GM18502 (cell line): ENCODE results near the gene TMEM270.

Experiments
- ATAC-seq: cut with Tn5 transposase; IDR thresholded peaks from one replicate; pipeline ENCODE4 v1.9.1; 2021; ENCODE audit warnings: mild to moderate bottlenecking; ENCODE audit not compliant: unreplicated experiment, poor library complexity

TMEM270 gene

DNA sequence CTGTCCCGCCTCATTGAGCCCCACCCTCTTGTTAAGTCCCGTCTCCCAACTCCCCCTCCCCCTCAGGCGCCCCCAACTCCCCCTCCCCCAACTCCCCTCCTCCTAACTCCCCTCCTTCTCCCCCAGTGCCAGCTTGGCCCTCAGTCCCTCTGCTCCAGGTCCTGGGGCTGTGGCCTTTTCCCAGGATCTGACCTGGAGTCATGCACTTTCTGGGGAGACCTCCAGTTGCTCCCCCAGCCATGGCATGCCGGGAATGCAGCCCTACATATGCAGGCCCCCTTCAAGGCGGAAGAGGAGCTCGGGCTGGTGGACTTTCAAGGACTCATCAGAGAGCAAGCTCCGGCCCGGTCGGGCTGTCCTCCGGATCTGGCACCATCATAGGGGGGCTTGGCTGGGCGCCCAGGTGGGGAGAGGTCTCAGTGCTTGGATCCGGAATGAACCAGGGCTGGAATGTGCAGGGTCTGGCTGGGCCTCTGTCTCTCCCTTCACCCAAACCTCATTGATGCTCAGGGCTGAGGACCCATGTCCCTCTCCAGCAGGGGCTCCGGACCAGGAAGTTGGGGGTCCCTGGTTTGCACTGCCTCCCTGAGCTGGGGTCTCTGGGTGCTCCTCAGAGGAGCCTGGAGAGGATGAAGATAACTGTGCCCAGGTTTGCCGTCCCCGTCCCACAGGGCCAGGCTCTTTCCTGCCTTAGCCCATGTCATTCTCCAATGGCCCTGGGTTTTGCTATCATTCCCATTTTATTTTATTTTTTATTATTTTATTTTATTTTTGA lies 41.1 kb downstream of the TMEM270 start:
- ATAC-seq, result no peak

DNA sequence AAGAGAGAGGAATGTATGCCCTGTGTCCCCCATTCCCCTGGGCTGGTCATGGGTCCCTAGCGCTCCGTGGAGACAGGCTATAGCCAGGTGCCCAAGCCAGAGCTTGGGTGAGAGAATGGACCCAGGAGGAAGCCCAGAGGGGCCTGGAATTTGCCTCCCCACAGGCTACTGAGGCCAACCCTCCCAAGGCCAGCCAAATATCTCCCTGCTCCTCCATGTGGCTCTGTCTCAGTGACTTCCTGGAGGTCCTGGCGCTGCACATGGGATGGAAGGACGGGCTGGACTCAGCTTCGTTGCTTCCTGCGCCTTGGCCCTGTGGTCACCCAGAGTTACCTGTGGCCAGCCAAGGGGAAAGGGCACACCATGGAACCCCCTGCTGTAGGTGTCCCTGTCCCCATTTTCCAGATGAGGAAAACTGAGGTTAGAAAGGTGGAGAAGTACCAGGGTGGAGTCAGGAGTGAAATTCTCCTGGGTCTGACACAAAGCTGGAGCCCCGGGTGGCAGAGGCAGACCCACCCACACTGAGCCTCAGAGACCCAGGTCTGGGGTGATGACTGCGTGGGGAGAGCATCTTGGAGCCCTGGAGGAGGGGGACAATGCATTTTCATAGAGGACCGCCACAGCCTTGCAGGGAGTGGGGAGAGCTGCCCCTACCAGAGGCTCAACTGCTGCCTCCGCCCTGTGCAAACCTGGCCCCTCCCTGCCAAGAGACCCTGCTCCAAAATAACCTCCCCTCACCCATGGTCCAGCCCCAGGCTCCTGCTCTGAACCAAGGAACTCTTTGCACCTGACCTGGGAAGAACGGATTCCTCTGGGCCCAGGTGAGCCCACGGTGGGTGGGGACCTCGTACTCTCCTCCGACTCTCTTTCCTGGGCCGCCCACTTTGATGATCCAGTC lies 42.6 kb downstream of the TMEM270 start:
- ATAC-seq, result no peak

DNA sequence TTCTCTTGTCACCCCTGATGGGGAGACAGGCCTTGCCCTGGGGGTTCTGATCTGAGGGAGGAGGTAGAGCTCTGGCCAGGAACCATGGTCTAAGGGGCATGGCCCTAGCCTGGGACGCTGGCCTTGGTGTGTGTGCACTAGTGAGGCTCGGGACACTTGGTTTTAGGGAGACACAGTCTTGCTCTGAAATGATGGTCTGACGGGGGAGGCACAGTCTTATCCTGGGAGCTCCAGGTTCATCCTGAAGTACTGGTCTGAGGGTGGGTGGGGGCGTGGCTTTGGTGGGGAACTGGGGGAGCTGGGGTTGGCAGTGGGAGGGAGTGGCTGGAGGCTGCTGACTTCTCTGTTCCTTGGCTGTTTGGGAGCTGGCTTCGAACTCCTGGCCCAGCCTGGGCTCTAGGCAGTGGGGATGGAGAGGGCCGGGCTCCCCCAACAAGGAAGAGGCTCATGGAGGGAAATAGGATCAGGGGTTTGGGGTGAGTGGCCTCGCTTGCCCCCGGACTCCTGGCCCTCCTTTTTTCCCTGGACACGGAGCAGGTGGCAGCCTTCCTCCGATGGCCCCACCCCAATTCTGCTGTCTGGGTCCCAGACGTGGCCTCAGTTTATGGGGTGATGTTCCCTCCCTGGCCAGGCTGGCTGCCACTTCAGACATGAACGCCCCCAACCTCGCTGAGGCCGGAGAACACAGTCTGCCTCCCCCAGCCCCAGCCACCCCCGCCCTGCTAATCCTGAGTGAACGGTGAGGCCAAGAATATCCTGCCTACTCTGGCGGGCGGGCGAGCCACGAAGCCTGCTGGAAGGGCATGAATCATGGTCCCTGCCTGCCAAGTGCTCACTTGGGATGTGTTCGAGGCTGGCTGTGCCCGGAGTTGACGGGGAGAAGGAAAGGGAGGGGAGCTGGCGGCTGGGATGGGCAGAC lies 43.5 kb downstream of the TMEM270 start:
- ATAC-seq, result no peak

DNA sequence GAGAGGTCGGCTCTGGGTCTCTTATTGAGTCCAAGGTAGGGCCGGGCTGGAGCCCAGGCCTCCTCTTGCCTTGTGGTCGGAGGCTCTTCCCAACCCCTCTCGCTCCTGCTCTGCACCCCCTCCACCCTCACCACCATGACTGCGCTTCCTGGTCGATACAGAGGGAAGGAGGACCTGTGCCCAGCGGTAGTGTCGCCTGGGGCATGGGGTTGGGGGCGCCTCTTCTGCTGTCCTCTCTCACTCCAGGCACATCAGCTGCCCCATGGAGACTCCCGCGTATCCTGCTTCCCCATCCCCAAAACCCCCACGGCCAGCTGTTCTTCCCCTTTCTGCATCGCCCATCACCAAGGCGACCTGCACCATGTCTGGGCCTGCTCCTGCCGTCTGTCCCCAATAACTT lies 44.4 kb downstream of the TMEM270 start:
- no peak for ATAC-seq

DNA sequence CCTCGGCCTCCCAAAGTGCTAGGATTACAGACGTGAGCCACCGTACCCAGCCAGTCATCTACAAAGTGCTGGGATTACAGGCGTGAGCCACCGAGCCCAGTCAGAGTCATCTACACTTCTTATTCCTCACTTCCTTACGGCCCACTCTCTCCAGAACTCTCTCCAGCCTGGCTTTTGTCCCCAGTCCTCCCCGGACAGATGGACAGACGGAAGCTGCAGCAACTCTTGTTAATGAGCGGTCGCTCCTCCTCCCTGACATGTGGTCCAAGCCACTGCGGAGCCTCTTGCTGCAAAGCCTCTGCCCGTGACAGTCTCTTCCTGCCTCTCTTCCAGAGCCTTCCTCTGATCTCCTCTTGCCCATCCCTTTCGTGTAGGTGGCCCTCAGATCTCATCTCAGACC lies 45.9 kb downstream of the TMEM270 start:
- ATAC-seq, result no peak

DNA sequence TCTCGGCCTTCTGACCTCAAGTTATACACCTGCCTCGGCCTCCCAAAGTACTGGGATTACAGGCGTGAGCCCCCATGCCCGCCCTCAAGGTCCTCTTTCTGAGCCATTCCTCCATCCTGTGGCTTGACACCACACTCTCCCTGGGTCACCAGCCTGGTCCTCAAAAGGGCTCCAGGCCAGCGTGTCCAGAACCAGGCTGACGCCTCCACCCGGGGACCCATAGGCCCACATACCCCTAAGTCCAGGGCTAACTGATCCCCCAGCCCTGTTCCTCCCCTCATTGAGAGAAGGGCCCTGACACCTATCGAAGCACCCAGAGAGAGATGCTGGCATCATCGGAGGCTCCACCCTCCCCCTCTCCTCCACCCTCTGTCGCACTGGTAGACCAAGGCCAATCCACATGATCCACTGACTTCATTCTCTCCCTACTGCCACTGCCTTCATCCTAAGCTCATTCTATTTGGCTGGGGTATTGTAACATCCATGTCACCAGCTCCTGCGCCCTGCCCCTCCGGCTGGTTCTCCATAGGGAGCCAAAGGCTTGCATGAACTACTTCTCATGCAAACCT lies 46.7 kb downstream of the TMEM270 start:
- no peak for ATAC-seq

DNA sequence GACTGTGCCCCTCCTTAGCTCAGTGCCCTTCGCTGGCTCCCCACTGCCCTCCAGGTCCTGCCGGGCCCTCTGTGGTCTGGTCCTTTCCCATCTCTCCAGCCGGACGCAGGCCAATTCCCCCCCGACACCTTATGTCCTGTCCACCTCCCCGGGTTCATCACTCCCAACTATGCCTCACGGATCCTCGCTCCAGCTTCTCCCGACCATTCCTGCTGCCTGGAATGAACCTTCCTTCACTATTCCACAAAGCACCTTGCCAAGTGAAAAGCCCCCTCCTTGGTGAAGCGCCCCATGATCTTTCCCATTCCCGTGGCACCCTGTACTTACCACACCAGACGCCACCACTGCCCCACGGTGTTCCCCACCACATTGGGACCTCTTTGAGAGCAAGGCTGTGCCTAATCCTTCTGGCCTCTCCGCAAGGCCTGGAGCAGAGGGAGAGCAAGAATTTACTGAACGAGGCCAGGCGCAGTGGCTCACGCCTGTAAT lies 47.2 kb downstream of the TMEM270 start:
- no peak for ATAC-seq

DNA sequence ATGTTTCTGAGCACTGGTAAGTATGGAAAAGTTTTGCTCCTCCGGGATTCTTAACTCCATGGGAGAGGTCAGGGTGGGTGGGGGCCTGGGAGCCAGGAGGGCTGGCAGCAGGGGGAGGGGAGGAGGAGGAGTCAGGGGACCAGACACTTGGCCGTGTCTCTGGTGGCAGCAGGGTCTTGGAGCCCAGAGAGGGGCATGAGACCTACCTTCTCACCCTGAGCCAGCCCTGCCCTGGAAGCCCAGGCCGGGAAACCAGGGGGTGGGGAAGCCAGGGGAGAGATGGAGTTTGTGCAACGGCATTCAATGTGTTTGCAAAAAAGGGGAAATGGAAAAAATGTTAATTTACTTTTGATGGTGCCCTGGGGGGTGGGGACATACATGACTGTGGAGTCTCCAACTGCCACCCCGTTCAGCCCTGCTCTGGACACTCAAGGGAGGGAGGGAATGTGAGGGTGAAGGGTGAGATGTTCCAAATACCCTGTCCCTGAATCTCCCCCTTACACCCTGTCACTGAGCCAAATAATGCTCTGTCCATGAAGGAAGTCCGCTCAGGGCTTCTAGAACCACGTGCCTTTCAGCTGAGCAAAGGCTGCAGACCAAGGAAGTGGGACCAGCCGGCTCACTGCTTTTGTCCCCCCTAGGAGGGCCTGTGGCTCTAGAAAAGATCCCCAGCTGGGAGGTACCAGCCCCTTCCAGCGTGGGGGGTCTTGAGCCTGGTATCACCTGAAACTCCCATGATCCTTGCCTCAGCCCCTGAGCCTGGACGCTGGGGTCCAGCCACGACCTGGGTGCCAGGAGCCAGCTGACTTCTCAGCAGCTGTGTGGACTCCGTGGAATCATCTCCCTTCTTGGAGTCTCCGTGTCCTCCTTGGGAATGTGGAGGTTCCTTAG lies 48.3 kb downstream of the TMEM270 start:
- ATAC-seq, result no peak

DNA sequence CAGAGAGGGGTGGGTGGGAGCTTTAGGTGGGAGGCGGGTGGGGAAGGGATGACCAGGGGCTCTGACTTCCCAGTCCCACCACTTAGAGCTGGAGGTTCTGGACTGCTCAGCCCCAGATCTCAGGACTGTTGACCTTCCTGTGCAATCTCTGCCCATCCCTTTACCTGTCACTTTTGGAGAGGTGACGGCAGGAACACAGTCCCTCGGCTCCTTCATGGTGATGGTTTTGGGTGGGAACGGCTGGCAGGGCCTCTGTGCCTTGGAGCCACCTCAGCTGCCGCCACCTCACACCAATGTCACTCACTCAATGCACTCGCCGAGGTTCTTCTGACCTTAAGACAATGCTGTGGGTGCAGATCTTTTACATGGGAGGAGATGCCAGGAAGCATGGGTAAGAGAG lies 49.0 kb downstream of the TMEM270 start:
- ATAC-seq, result no peak

DNA sequence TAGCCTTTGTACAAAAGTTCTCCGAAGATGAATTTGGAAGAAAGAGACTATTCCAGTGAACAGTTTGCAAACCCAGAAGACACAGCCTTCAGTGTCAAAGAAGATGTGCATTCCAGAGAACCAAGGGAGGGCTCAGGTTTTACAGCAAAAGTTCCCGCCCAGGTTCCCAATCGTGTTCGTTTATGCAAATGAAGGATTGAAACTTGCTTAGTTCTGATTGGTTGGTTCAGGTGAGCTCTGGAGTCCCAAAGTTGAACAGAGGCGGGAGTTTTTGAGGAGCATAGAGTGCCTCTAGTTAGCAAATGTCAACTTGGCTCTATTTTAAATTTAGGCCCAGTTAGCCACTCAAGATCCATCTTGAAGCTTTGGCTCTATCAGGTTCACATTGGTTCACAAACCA lies 51.3 kb downstream of the TMEM270 start:
- ATAC-seq, result no peak
